ENCODE results near the gene RYR3.
A peak's percentile ranks its signal among the peaks of the same experiment; 100 is the strongest.

The RYR3 gene

GRCh38 chr15:33848011-33848410, 537.2 kb downstream of the RYR3 start:
- TF ChIP-seq CTCF (IDR thresholded peaks at IDR 0.05; ENCODE audit: insufficient read depth, low read depth, low read length, missing control alignments), result no peak
- H3K4me3 ChIP-seq (ENCODE audit: low read length), result no peak overlapping the region
- no peak for DNase-seq (ENCODE audit: low read depth)

GRCh38 chr15:33851079-33851478, 540.3 kb downstream of the RYR3 start:
- no peak overlapping the region for H3K4me3 ChIP-seq (ENCODE audit: low read length)
- no peak for TF ChIP-seq CTCF (IDR thresholded peaks at IDR 0.05; ENCODE audit: insufficient read depth, low read depth, low read length, missing control alignments)
- no peak for DNase-seq (ENCODE audit: low read depth)

- no peak overlapping the region for H3K4me3 ChIP-seq (ENCODE audit: low read length)
- TF ChIP-seq CTCF (IDR thresholded peaks at IDR 0.05; ENCODE audit: insufficient read depth, low read depth, low read length, missing control alignments), result no peak
- no peak for DNase-seq (ENCODE audit: low read depth)
These were observed 541.3 kb downstream of the RYR3 start for GRCh38 chr15:33852094-33852493.

GRCh38 chr15:33852570-33852969, 541.8 kb downstream of the RYR3 start:
- peak; percentile 41 for DNase-seq (ENCODE audit: low read depth)
- TF ChIP-seq CTCF (IDR thresholded peaks at IDR 0.05; ENCODE audit: insufficient read depth, low read depth, low read length, missing control alignments), result no peak
- no peak overlapping the region for H3K4me3 ChIP-seq (ENCODE audit: low read length)

- DNase-seq (ENCODE audit: low read depth), result no peak
- TF ChIP-seq CTCF (IDR thresholded peaks at IDR 0.05; ENCODE audit: insufficient read depth, low read depth, low read length, missing control alignments), result no peak
- H3K4me3 ChIP-seq (ENCODE audit: low read length), result no peak overlapping the region
These were observed 547.0 kb downstream of the RYR3 start for GRCh38 chr15:33857726-33858125.

- H3K4me3 ChIP-seq (ENCODE audit: low read length), result no peak overlapping the region
- no peak for TF ChIP-seq CTCF (IDR thresholded peaks at IDR 0.05; ENCODE audit: insufficient read depth, low read depth, low read length, missing control alignments)
- DNase-seq (ENCODE audit: low read depth), result no peak
These were observed 548.1 kb downstream of the RYR3 start for GRCh38 chr15:33858836-33859235.

- no peak overlapping the region for H3K4me3 ChIP-seq (ENCODE audit: low read length)
- no peak for TF ChIP-seq CTCF (IDR thresholded peaks at IDR 0.05; ENCODE audit: insufficient read depth, low read depth, low read length, missing control alignments)
- peak; percentile 70 for DNase-seq (ENCODE audit: low read depth)
These were observed 549.3 kb downstream of the RYR3 start for GRCh38 chr15:33859992-33860545.

Measured in epithelial cell of esophagus (primary cell).